ENCODE measurements around the gene SRSF2.

SRSF2 gene

DNA sequence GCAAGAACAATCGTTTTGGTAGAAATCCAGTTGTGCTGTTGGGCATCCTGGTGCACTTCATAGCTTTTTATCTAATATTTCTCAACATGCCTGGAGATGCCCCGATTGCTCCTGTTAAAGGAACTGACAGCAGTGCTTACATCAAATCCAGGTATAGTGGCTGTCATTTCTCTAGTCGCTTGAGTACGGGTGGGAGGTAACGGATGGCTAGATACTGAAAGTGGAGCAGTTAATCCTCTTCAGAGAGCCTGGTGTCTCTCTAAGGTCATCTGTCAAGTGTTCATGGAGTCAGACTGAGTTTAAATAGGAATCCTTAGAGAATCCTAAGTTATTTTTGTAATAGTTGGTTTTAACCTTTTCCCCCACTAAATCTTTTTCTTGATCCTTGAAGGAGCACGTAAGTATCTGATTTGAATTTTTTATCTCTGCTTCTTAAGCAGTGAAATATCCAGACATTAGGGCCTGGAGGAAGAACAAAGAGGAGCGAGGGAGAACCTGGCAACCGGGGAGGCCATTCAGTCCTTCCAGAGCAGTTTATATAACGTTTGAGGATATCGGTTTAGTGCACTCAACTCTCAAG, 38.0 kb upstream of the SRSF2 start:
- TF ChIP-seq GLIS3 (CRISPR knock-in tag; IDR thresholded peaks at IDR 0.05): no peak
- no peak for TF ChIP-seq RARB (CRISPR knock-in tag; IDR thresholded peaks at IDR 0.05)
- no peak for TF ChIP-seq ZNF8 (CRISPR knock-in tag; IDR thresholded peaks at IDR 0.05)
- TF ChIP-seq ZC3H10 (CRISPR knock-in tag; IDR thresholded peaks at IDR 0.05): no peak
- TF ChIP-seq CSDC2 (CRISPR knock-in tag; IDR thresholded peaks at IDR 0.05): no peak
- TF ChIP-seq TOX (CRISPR knock-in tag; IDR thresholded peaks at IDR 0.05; ENCODE audit: borderline replicate concordance): no peak
- no peak for TF ChIP-seq ZFP3 (CRISPR knock-in tag; IDR thresholded peaks at IDR 0.05)
- no peak for TF ChIP-seq ZNF70 (CRISPR knock-in tag; IDR thresholded peaks at IDR 0.05)
- TF ChIP-seq, protein P1, sequence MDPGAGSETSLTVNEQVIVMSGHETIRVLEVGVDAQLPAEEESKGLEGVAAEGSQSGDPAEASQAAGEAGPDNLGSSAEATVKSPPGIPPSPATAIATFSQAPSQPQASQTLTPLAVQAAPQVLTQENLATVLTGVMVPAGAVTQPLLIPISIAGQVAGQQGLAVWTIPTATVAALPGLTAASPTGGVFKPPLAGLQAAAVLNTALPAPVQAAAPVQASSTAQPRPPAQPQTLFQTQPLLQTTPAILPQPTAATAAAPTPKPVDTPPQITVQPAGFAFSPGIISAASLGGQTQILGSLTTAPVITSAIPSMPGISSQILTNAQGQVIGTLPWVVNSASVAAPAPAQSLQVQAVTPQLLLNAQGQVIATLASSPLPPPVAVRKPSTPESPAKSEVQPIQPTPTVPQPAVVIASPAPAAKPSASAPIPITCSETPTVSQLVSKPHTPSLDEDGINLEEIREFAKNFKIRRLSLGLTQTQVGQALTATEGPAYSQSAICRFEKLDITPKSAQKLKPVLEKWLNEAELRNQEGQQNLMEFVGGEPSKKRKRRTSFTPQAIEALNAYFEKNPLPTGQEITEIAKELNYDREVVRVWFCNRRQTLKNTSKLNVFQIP (CRISPR knock-in tag; IDR thresholded peaks at IDR 0.05; ENCODE audit: borderline replicate concordance, low read depth): no peak
- TF ChIP-seq, protein P2, sequence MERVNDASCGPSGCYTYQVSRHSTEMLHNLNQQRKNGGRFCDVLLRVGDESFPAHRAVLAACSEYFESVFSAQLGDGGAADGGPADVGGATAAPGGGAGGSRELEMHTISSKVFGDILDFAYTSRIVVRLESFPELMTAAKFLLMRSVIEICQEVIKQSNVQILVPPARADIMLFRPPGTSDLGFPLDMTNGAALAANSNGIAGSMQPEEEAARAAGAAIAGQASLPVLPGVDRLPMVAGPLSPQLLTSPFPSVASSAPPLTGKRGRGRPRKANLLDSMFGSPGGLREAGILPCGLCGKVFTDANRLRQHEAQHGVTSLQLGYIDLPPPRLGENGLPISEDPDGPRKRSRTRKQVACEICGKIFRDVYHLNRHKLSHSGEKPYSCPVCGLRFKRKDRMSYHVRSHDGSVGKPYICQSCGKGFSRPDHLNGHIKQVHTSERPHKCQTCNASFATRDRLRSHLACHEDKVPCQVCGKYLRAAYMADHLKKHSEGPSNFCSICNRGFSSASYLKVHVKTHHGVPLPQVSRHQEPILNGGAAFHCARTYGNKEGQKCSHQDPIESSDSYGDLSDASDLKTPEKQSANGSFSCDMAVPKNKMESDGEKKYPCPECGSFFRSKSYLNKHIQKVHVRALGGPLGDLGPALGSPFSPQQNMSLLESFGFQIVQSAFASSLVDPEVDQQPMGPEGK (CRISPR knock-in tag; IDR thresholded peaks at IDR 0.05; ENCODE audit: borderline replicate concordance): no peak
- TF ChIP-seq OSR1 (CRISPR knock-in tag; IDR thresholded peaks at IDR 0.05): no peak
- TF ChIP-seq TCF4 (CRISPR knock-in tag; IDR thresholded peaks at IDR 0.05; ENCODE audit: borderline replicate concordance): no peak
- TF ChIP-seq, protein P3, sequence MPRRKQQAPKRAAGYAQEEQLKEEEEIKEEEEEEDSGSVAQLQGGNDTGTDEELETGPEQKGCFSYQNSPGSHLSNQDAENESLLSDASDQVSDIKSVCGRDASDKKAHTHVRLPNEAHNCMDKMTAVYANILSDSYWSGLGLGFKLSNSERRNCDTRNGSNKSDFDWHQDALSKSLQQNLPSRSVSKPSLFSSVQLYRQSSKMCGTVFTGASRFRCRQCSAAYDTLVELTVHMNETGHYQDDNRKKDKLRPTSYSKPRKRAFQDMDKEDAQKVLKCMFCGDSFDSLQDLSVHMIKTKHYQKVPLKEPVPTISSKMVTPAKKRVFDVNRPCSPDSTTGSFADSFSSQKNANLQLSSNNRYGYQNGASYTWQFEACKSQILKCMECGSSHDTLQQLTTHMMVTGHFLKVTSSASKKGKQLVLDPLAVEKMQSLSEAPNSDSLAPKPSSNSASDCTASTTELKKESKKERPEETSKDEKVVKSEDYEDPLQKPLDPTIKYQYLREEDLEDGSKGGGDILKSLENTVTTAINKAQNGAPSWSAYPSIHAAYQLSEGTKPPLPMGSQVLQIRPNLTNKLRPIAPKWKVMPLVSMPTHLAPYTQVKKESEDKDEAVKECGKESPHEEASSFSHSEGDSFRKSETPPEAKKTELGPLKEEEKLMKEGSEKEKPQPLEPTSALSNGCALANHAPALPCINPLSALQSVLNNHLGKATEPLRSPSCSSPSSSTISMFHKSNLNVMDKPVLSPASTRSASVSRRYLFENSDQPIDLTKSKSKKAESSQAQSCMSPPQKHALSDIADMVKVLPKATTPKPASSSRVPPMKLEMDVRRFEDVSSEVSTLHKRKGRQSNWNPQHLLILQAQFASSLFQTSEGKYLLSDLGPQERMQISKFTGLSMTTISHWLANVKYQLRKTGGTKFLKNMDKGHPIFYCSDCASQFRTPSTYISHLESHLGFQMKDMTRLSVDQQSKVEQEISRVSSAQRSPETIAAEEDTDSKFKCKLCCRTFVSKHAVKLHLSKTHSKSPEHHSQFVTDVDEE (CRISPR knock-in tag; IDR thresholded peaks at IDR 0.05): no peak
- TF ChIP-seq BACH2 (CRISPR knock-in tag; IDR thresholded peaks at IDR 0.05; ENCODE audit: borderline replicate concordance): no peak
- TF ChIP-seq, protein P4, sequence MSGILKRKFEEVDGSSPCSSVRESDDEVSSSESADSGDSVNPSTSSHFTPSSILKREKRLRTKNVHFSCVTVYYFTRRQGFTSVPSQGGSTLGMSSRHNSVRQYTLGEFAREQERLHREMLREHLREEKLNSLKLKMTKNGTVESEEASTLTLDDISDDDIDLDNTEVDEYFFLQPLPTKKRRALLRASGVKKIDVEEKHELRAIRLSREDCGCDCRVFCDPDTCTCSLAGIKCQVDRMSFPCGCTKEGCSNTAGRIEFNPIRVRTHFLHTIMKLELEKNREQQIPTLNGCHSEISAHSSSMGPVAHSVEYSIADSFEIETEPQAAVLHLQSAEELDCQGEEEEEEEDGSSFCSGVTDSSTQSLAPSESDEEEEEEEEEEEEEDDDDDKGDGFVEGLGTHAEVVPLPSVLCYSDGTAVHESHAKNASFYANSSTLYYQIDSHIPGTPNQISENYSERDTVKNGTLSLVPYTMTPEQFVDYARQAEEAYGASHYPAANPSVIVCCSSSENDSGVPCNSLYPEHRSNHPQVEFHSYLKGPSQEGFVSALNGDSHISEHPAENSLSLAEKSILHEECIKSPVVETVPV (CRISPR knock-in tag; IDR thresholded peaks at IDR 0.05): no peak
- no peak for TF ChIP-seq ZFP30 (CRISPR knock-in tag; IDR thresholded peaks at IDR 0.05)
- no peak for TF ChIP-seq PPARA (CRISPR knock-in tag; IDR thresholded peaks at IDR 0.05; ENCODE audit: borderline replicate concordance)
- ATAC-seq: no peak

DNA sequence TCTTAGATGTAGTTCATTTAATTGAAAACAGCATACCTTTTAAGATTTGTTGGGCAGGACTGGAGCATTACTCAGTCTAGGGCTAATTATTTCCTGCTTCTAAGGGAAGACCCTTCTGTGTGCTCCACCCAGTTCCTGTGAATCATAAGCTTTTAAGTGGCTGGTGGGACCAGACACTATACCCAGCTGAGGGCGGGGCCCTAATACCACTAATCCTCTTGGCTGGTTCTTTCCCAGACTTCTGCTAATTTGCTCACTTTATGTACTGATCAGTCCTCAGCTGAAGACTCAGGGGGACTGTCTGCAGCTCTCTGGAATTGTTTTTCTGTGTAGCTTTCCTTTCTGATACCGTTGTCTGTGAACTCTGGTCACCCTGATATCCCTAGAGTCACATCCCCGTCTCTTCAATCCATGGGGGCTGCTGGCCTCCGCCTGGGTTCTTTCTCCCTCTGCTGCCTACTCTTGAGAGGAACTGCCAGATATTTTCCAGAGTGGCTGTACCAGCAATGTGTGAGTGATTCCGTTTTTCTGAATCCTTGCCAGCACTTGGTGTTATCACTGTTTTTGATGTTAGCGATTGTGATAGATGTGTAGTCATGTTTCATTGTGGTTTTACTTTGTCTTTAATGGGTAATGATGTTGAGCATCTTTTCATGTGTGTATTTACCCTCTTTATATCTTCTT, 35.9 kb upstream of the SRSF2 start:
- peak; percentile 100 for ATAC-seq

DNA sequence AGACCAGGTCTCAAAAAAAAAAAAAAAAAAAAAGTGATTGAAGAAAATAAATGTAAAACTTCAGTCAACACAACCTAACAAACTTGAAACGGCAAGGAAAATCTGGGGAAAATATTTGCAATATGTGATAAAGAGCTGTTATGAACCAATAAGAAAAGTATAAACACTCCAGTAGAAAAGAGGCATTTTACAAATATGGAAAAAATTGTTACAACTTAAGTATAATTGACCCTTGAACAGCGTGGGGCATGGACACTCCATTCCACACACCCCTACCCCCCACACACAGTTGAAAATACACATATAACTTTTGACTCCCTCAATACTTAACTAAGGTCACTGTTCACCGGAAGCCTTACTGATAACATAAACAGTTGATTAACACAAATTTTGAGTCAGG, 21.4 kb upstream of the SRSF2 start:
- TF ChIP-seq OSR1 (CRISPR knock-in tag; IDR thresholded peaks at IDR 0.05) (no peak), BACH2 (CRISPR knock-in tag; IDR thresholded peaks at IDR 0.05; ENCODE audit: borderline replicate concordance) (no peak)

More for the DNA sequence above, 35.9 kb upstream of the SRSF2 start:
- TF ChIP-seq, protein P2 (CRISPR knock-in tag; IDR thresholded peaks at IDR 0.05; ENCODE audit: borderline replicate concordance): no peak
- TF ChIP-seq ZNF8 (CRISPR knock-in tag; IDR thresholded peaks at IDR 0.05) (peak; percentile 44; the same call in 1 of the 2 replicates), ZFP3 (CRISPR knock-in tag; IDR thresholded peaks at IDR 0.05) (no peak), RARB (CRISPR knock-in tag; IDR thresholded peaks at IDR 0.05) (no peak)

More for the DNA sequence above, 21.4 kb upstream of the SRSF2 start:
- ATAC-seq: no peak
